Neural progenitor cell (in vitro differentiated cells): Measurements from ENCODE around the gene APOBEC3A. TPM values are rescaled to one million over a fixed set of nuclear protein-coding genes. Genes with fewer than 3 reads are reported as not detected.
A peak's percentile ranks its signal among the peaks of the same experiment; 100 is the strongest.

ENCODE experiments used
- DNase-seq: peaks from one replicate; pipeline ENCODE4 v3.0.0-alpha.2; 2016; ENCODE audit warnings: low spot score
- H2AFZ ChIP-seq: fragments of 200-600 bp; sonication (generic); replicated peaks from 2 replicates; pipeline ENCODE4 v1.6.1; 2016; ENCODE audit warnings: antibody characterized with exemption
- H3F3A ChIP-seq: fragments of 200-600 bp; sonication (generic); 2 replicates; pipeline ENCODE4 v1.6.1; 2016; ENCODE audit warnings: antibody characterized with exemption, low read depth
- H3K27ac ChIP-seq: fragments of 200-600 bp; sonication (generic); 2 replicates; pipeline ENCODE4 v1.5.1; 2016; ENCODE audit warnings: mild to moderate bottlenecking
- H3K27me3 ChIP-seq: fragments of 200-600 bp; sonication (generic); 2 replicates; pipeline ENCODE4 v1.6.1; 2016; ENCODE audit warnings: mild to moderate bottlenecking, moderate library complexity
- H3K36me3 ChIP-seq: fragments of 200-600 bp; sonication (generic); 2 replicates; pipeline ENCODE4 v1.5.1; 2016
- H3K4me1 ChIP-seq: fragments of 200-600 bp; sonication (generic); 2 replicates; pipeline ENCODE4 v1.6.1; 2016; ENCODE audit warnings: mixed run types
- H3K4me2 ChIP-seq: fragments of 200-600 bp; sonication (generic); 2 replicates; pipeline ENCODE4 v1.6.1; 2016
- H3K4me3 ChIP-seq: fragments of 200-600 bp; sonication (generic); 2 replicates; pipeline ENCODE4 v1.5.1; 2016
- H3K79me2 ChIP-seq: fragments of 200-600 bp; sonication (generic); 2 replicates; pipeline ENCODE4 v1.6.1; 2016; ENCODE audit warnings: low read depth
- H3K9ac ChIP-seq: fragments of 200-600 bp; sonication (generic); 2 replicates; pipeline ENCODE4 v1.6.1; 2016
- H3K9me3 ChIP-seq: fragments of 200-600 bp; sonication (generic); 2 replicates; pipeline ENCODE4 v1.5.1; 2016; ENCODE audit warnings: low read depth
- H4K20me1 ChIP-seq: fragments of 200-600 bp; sonication (generic); 2 replicates; pipeline ENCODE4 v1.6.1; 2016; ENCODE audit warnings: low read depth
- H3K27ac Mint-ChIP-seq: 3 replicates; pipeline ENCODE4 v1.8.0; 2021; ENCODE audit warnings: mixed read lengths
- H3K27me3 Mint-ChIP-seq: 2 replicates; pipeline ENCODE4 v1.8.0; 2022; ENCODE audit warnings: low read depth, mild to moderate bottlenecking, inconsistent platforms, moderate library complexity, mixed read lengths; ENCODE audit not compliant: insufficient read depth
- H3K36me3 Mint-ChIP-seq: 3 replicates; pipeline ENCODE4 v1.8.0; 2021; ENCODE audit warnings: mixed read lengths
- H3K4me1 Mint-ChIP-seq: 3 replicates; pipeline ENCODE4 v1.8.0; 2021; ENCODE audit warnings: mixed read lengths
- H3K4me3 Mint-ChIP-seq: 3 replicates; pipeline ENCODE4 v1.8.0; 2021; ENCODE audit warnings: mild to moderate bottlenecking, moderate library complexity, mixed read lengths
- H3K9me3 Mint-ChIP-seq: 3 replicates; pipeline ENCODE4 v1.8.0; 2020; ENCODE audit warnings: mixed read lengths
- EZH2 ChIP-seq: fragments of 200-600 bp; sonication (generic); IDR thresholded peaks from 2 replicates; pipeline ENCODE4 v1.6.1; 2017; ENCODE audit warnings: antibody characterized with exemption, mild to moderate bottlenecking, moderate library complexity
- EZH2phosphoT487 ChIP-seq: fragments of 200-600 bp; sonication (generic); IDR thresholded peaks from 2 replicates; pipeline ENCODE4 v1.6.1; 2017; ENCODE audit warnings: antibody characterized with exemption
- total RNA-seq: library from RNA; depleted of rRNA; stranded (reverse); fragments of >200 nt; gene quantifications from 2 replicates; pipeline ENCODE4 v1.2.3, GENCODE V29; 2015; ENCODE audit warnings: low replicate concordance
- TF ChIP-seq, protein P1 (sequence below): fragments of 200-600 bp; sonication (generic); IDR thresholded peaks from 2 replicates; pipeline ENCODE4 v1.5.1; 2017; ENCODE audit warnings: antibody characterized with exemption, mild to moderate bottlenecking

Gene APOBEC3A
- total RNA-seq, 1 donor from 2014 or later: not detected

DNA sequence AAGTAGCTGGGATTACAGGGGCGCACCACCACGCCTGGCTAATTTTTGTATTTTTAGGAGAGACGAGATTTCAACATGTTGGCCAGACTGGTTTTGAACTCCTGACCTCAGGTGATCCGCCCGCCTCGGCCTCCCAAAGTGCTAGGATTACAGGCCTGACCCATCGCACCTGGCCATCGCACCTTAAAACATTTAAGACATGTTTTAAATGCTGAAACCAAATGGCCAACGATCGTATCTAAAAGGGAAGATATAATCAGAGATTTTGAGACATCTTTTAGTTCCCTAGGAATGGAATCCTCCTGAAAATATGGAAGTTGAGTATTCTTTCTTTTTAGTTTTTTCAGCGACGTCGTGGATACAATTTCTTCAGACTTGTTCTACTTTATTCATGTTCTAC lies 21.8 kb upstream of the APOBEC3A start:
- H3K27me3 ChIP-seq: no peaks in the 10 kb centered on the region
- Mint-ChIP-seq H3K9me3 (peaks cover 8% of the 10 kb centered on the region), H3K36me3 (no peaks in the 10 kb centered on the region), H3K27ac (no peak overlapping the region), H3K4me3 (no peak overlapping the region), H3K27me3 (peaks cover 5% of the 10 kb centered on the region), H3K4me1 (peaks cover 2% of the 10 kb centered on the region)
- no peak overlapping the region for H3K4me3 ChIP-seq
- no peaks in the 10 kb centered on the region for H3K9me3 ChIP-seq
- H2AFZ ChIP-seq: no peak overlapping the region
- TF ChIP-seq EZH2 (no peak), EZH2phosphoT487 (no peak)
- TF ChIP-seq, protein P1, sequence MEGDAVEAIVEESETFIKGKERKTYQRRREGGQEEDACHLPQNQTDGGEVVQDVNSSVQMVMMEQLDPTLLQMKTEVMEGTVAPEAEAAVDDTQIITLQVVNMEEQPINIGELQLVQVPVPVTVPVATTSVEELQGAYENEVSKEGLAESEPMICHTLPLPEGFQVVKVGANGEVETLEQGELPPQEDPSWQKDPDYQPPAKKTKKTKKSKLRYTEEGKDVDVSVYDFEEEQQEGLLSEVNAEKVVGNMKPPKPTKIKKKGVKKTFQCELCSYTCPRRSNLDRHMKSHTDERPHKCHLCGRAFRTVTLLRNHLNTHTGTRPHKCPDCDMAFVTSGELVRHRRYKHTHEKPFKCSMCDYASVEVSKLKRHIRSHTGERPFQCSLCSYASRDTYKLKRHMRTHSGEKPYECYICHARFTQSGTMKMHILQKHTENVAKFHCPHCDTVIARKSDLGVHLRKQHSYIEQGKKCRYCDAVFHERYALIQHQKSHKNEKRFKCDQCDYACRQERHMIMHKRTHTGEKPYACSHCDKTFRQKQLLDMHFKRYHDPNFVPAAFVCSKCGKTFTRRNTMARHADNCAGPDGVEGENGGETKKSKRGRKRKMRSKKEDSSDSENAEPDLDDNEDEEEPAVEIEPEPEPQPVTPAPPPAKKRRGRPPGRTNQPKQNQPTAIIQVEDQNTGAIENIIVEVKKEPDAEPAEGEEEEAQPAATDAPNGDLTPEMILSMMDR: no peak
- no peak for DNase-seq
- H3K36me3 ChIP-seq: no peaks in the 10 kb centered on the region
- H3F3A ChIP-seq: no peaks in the 10 kb centered on the region
- H4K20me1 ChIP-seq: no peaks in the 10 kb centered on the region
- H3K79me2 ChIP-seq: no peaks in the 10 kb centered on the region
- no peak overlapping the region for H3K9ac ChIP-seq
- H3K4me2 ChIP-seq: no peak overlapping the region
- no peak overlapping the region for H3K27ac ChIP-seq
- H3K4me1 ChIP-seq: no peaks in the 10 kb centered on the region

DNA sequence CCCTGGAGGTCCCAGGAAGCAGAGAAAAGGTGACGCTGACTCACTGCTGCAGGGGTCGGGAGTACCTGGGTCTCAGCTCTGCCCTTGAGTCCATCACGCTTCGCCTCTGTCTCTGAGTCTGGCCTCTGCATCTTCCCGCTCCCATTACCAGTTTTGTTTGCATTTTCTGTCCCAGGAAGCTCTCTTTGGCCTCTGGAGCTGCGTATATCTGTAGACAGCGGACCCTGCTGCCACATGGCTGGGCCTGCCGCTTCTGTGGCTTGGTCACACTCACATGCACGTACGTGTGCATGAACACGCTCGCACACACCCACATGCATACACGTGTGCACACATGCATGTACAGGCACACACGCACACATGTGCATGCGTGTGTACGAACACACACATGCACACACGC lies 20.8 kb upstream of the APOBEC3A start:
- Histone ChIP-seq H4K20me1 (no peaks in the 10 kb centered on the region), H3K36me3 (no peaks in the 10 kb centered on the region), H3K4me2 (no peak overlapping the region), H3K27me3 (no peaks in the 10 kb centered on the region), H3F3A (no peaks in the 10 kb centered on the region), H3K4me3 (no peak overlapping the region), H3K79me2 (no peaks in the 10 kb centered on the region), H3K4me1 (no peaks in the 10 kb centered on the region), H3K9me3 (no peaks in the 10 kb centered on the region), H3K27ac (no peak overlapping the region), H3K9ac (no peak overlapping the region), H2AFZ (no peak overlapping the region)
- H3K4me3 Mint-ChIP-seq: no peak overlapping the region
- H3K27ac Mint-ChIP-seq: no peak overlapping the region
- no peaks in the 10 kb centered on the region for H3K36me3 Mint-ChIP-seq
- TF ChIP-seq EZH2phosphoT487: no peak
- no peak for TF ChIP-seq EZH2
- TF ChIP-seq, protein P1: no peak
- H3K9me3 Mint-ChIP-seq: peaks cover 8% of the 10 kb centered on the region
- peaks cover 2% of the 10 kb centered on the region for H3K4me1 Mint-ChIP-seq
- H3K27me3 Mint-ChIP-seq: peaks cover 6% of the 10 kb centered on the region
- DNase-seq: no peak

DNA sequence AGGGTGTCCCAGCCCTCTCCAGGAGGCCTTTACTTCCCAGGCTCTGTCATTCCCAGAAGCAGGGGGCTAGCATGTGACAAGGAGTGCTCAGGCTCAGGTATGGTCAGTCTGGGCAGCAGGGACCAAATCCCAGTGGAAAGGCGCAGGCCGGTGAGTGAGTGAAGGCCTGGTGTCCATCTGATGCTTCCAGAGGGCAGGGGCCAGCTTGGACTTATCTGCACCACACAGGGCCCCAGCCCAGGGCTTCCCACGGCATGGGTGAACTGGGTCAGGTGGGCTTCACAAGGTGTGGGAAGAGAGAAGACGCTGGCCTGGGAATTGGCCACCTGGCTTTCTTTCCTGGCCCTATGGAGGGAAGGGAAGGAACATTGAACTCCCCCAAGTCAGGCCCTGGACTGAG lies 20.4 kb upstream of the APOBEC3A start:
- Histone ChIP-seq H3K27me3 (no peaks in the 10 kb centered on the region), H4K20me1 (no peaks in the 10 kb centered on the region), H3K4me2 (no peak overlapping the region), H3K9me3 (no peaks in the 10 kb centered on the region), H3F3A (no peaks in the 10 kb centered on the region), H3K4me1 (no peaks in the 10 kb centered on the region), H3K36me3 (no peaks in the 10 kb centered on the region), H3K79me2 (no peaks in the 10 kb centered on the region), H3K27ac (no peak overlapping the region), H3K4me3 (no peak overlapping the region), H3K9ac (no peak overlapping the region), H2AFZ (no peak overlapping the region)
- Mint-ChIP-seq H3K36me3 (no peaks in the 10 kb centered on the region), H3K27ac (peak overlapping the region; percentile 22), H3K27me3 (peaks cover 9% of the 10 kb centered on the region), H3K4me3 (no peak overlapping the region), H3K9me3 (peaks cover 7% of the 10 kb centered on the region), H3K4me1 (peaks cover 2% of the 10 kb centered on the region)
- TF ChIP-seq EZH2: no peak
- TF ChIP-seq, protein P1: no peak
- TF ChIP-seq EZH2phosphoT487: no peak
- DNase-seq: no peak
